K562 treated with DMSO at 1 percent for 48 hours (cell line): ENCODE measurements around the gene CCDC172. TPM values are rescaled to one million over a fixed set of nuclear protein-coding genes. Genes with fewer than 3 reads are reported as not detected.

Experiments
- total RNA-seq: library from RNA; unstranded; fragments of 300-600 nt; gene quantifications from 2 replicates; pipeline ENCODE4 v1.2.3, GENCODE V29; 2022; ENCODE audit warnings: low replicate concordance; ENCODE audit errors: extremely low read depth

Gene CCDC172
- total RNA-seq = not detected in 2 replicates

GRCh38 chr10:116324227-116324950 lies at the start of gene CCDC172:
TSS of gene CCDC172 (plus strand) at chr10:116324448. CDS start at chr10:116325012, 564 bp downstream.

GRCh38 chr10:116427671-116428070 lies 103.4 kb downstream of the CCDC172 start, which contains the start of gene PNLIPRP3:
TSS of gene PNLIPRP3 (plus strand) at chr10:116427847. CDS start at chr10:116428013, 166 bp downstream.

Other genes with a start within 250 kb of the CCDC172 start
- gene GFRA1, start 51.2 kb upstream of the CCDC172 start, total RNA-seq = not detected in 2 replicates
- not detected in 2 replicates for gene PNLIPRP3, start 103.4 kb downstream of the CCDC172 start, total RNA-seq
- not detected in 2 replicates for gene PNLIP, start 221.5 kb downstream of the CCDC172 start, total RNA-seq